Endothelial cell of umbilical vein (primary cell): ENCODE data around the gene DRC1. TPM values are rescaled to one million over a fixed set of nuclear protein-coding genes. Genes with fewer than 3 reads are reported as not detected.

Experiments
- BruUV-seq: library from RNA; stranded (reverse); fragments of 400-500 nt; replicated peaks from 2 replicates; lab custom pipeline; 2021; lab: Mats Ljungman, UMichigan
- CTCF ChIA-PET: fragments of 300-600, 350-600 bp; sonication (Branson Sonifier 250); formaldehyde crosslinking; loops from one replicate; lab custom pipeline; 2021; ENCODE audit warnings: antibody characterized with exemption, inconsistent platforms; lab: Charles Lee
- POLR2A ChIA-PET: fragments of 300-600, 350-600 bp; sonication (Branson Sonifier 250); formaldehyde crosslinking; loops from one replicate; lab custom pipeline; 2021; ENCODE audit warnings: antibody characterized with exemption, inconsistent platforms; lab: Charles Lee
- DNase-seq: peaks from one replicate; pipeline ENCODE4 v3.0.0-alpha.2; 2011; ENCODE audit warnings: low read depth, low spot score
- FAIRE-seq: peaks from 2 replicates; lab custom pipeline; 2011; peaks lifted over from hg19 to GRCh38; lab: Jason Lieb, UNC
- H2AFZ ChIP-seq: 2 replicates; pipeline ENCODE4 v1.6.0; 2012; ENCODE audit warnings: low read depth, low read length, control low read depth, inconsistent platforms
- H3K27ac ChIP-seq: 2 replicates; pipeline ENCODE4 v1.5.1; 2011; ENCODE audit warnings: low read depth, mild to moderate bottlenecking, control low read depth, low read length, moderate library complexity; ENCODE audit not compliant: insufficient read depth
- H3K27me3 ChIP-seq, 2 experiments: 2 replicates each; pipeline versions ENCODE4 v1.6.0 to v1.6.1; 2011; ENCODE audit warnings: low read length in 2 of 2, mixed read lengths in 1 of 2; ENCODE audit not compliant: control insufficient read depth in 2 of 2, insufficient read depth in 2 of 2
- H3K36me3 ChIP-seq, 2 experiments: 2 replicates in 1 of 2; 3 replicates in 1 of 2; pipeline ENCODE4 v1.5.1; 2011; ENCODE audit warnings: low read length in 2 of 2, mild to moderate bottlenecking in 1 of 2, moderate library complexity in 1 of 2; ENCODE audit not compliant: control insufficient read depth in 2 of 2, insufficient read depth in 2 of 2; ENCODE audit errors: extremely low read depth in 1 of 2
- H3K4me1 ChIP-seq: 3 replicates; pipeline ENCODE4 v1.5.1; 2011; ENCODE audit warnings: mild to moderate bottlenecking, low read length; ENCODE audit not compliant: control insufficient read depth, insufficient read depth; ENCODE audit errors: extremely low read depth
- H3K4me2 ChIP-seq: 2 replicates; pipeline ENCODE4 v1.6.1; 2011; ENCODE audit warnings: low read length, control low read depth, mixed read lengths; ENCODE audit not compliant: insufficient read depth
- H3K4me3 ChIP-seq, 3 experiments: fragments of 200-600 bp in 1 of 3; sonication (generic), shearing (Covaris generic) in 1 of 3; replicated peaks in 1 of 3; 2 replicates each; pipeline ENCODE4 v1.5.1; 2011 to 2016; ENCODE audit warnings: control low read depth in 3 of 3, low read length in 3 of 3, mild to moderate bottlenecking in 2 of 3, inconsistent platforms in 1 of 3, low read depth in 1 of 3, moderate library complexity in 1 of 3; ENCODE audit not compliant: insufficient read depth in 1 of 3
- H3K79me2 ChIP-seq: 2 replicates; pipeline ENCODE4 v1.6.0; 2012; ENCODE audit warnings: low read length, inconsistent platforms; ENCODE audit not compliant: control insufficient read depth, insufficient read depth
- H3K9ac ChIP-seq: replicated peaks from 2 replicates; pipeline ENCODE3; 2011; ENCODE audit warnings: low read length, control low read depth; ENCODE audit not compliant: insufficient read depth; ENCODE audit errors: extremely low read depth
- H3K9me1 ChIP-seq: replicated peaks from 3 replicates; pipeline ENCODE4 v1.6.0; 2011; ENCODE audit warnings: mild to moderate bottlenecking, low read length; ENCODE audit not compliant: control insufficient read depth, insufficient read depth; ENCODE audit errors: extremely low read depth
- H3K9me3 ChIP-seq: replicated peaks from 2 replicates; pipeline ENCODE4 v1.5.1; 2012; ENCODE audit warnings: low read length, inconsistent platforms; ENCODE audit not compliant: control insufficient read depth, insufficient read depth
- H4K20me1 ChIP-seq: replicated peaks from 2 replicates; pipeline ENCODE3; 2011; ENCODE audit warnings: mild to moderate bottlenecking, low read length; ENCODE audit not compliant: control insufficient read depth, insufficient read depth; ENCODE audit errors: extremely low read depth
- CTCF ChIP-seq, 2 donors: IDR thresholded peaks; 1 replicate in 1 of 2; 2 replicates in 1 of 2; pipeline ENCODE4 v1.5.1; 2011; ENCODE audit warnings: low read length in 2 of 2, mild to moderate bottlenecking in 2 of 2, moderate library complexity in 2 of 2, control low read depth in 1 of 2, inconsistent platforms in 1 of 2, low read depth in 1 of 2; ENCODE audit not compliant: insufficient read depth in 1 of 2; ENCODE audit errors: extremely low read depth in 1 of 2
- EZH2 ChIP-seq: IDR thresholded peaks from 2 replicates; pipeline ENCODE4 v1.6.1; 2012; ENCODE audit warnings: borderline replicate concordance, low read depth, mild to moderate bottlenecking, moderate library complexity, low read length, inconsistent platforms; ENCODE audit not compliant: severe bottlenecking
- FOS ChIP-seq: IDR thresholded peaks from 2 replicates; pipeline ENCODE4 v1.6.1; 2011; ENCODE audit warnings: mild to moderate bottlenecking, low read length, moderate library complexity, borderline replicate concordance; ENCODE audit not compliant: insufficient read depth
- GATA2 ChIP-seq: IDR thresholded peaks from 2 replicates; pipeline ENCODE4 v1.7.0; 2011; ENCODE audit warnings: low read depth, mild to moderate bottlenecking, moderate library complexity, mixed read lengths, low read length; ENCODE audit not compliant: insufficient read length, insufficient read depth
- JUN ChIP-seq: IDR thresholded peaks from 2 replicates; pipeline ENCODE4 v1.6.1; 2011; ENCODE audit warnings: borderline replicate concordance, low read depth; ENCODE audit not compliant: insufficient read length, insufficient read depth
- MAX ChIP-seq: IDR thresholded peaks from 2 replicates; pipeline ENCODE4 v1.6.1; 2011; ENCODE audit not compliant: insufficient read depth, insufficient read length
- MYC ChIP-seq: IDR thresholded peaks from one replicate; pipeline ENCODE4 v1.6.1; 2011; ENCODE audit warnings: mild to moderate bottlenecking, low read depth, low read length
- POLR2A ChIP-seq: IDR thresholded peaks from 2 replicates; pipeline ENCODE4 v1.6.1; 2012; ENCODE audit warnings: low read depth, mild to moderate bottlenecking, control low read depth, low read length
- POLR2AphosphoS5 ChIP-seq: IDR thresholded peaks from 2 replicates; pipeline ENCODE4 v1.6.1; 2012; ENCODE audit warnings: low read depth, mild to moderate bottlenecking, control low read depth, low read length, moderate library complexity; ENCODE audit not compliant: insufficient read depth
- dilution Hi-C: fragments of 300-500 bp; cut with MboI; formaldehyde crosslinking; loops from one replicate; pipeline ENCODE4 v1.15.0; 2019; ENCODE audit warnings: low sequenced_read_pairs; ENCODE audit not compliant: extremely low pct_ligation_motif_present
- intact Hi-C: fragments of 100-400 bp; cut with micrococcal nuclease; formaldehyde crosslinking; loops from one replicate; pipeline ENCODE4 v1.10.0; 2022
- polyA plus RNA-seq, 4 experiments: library from polyadenylated mRNA; depleted of rRNA in 3 of 4; stranded (reverse) in 3 of 4; unstranded in 1 of 4; fragments of >200 nt; gene quantifications; 2 replicates each; pipeline versions ENCODE4 v1.2.1 to v1.2.3, GENCODE V29; 2011 to 2012; ENCODE audit warnings: missing spikeins in 1 of 4
- total RNA-seq: library from RNA; stranded (reverse); gene quantifications from 2 replicates; pipeline ENCODE4 v1.2.3, GENCODE V29; 2021

The DRC1 gene
- total and polyA plus RNA-seq, 2 donors (not counting 3 experiments of a cell fraction or from before 2014, with no cell fraction given) = 0.44 TPM; not detected in 1

DNA sequence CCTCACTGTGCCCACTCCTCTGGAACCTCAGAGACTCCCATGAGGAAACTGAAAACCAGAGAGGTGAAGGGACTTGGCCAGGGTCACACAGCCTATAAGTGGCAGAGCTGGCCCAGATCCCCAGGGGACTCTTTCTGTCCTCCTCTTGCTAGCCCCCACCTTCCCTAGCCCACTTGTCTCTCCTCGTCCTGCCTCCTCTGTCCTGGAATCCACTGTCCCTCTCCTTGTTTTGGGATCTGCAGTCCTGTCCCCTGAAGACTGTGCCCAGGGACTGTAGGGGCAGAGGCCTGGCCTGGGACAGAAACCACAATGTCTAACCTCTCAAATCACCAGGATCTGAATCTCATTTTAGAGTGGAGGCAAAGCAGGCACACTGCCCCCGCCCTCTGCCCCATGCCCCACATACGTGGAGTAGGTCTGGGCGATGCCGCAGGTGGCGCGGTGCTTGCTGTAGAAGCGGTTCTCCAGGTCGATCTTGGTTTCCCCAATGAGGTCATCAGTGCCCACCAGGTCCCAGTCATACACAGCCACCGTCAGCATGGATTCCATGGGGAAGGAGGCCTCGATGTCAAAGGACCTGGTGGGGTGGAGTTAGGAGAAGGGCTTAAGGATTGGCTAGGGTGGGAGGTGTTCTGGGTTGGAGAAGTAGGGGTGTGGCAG is 63.7 kb downstream of the DRC1 start:
- BruUV-seq = no TSS peak
- H3K4me2 ChIP-seq = no peak overlapping the region
- FAIRE-seq (no peak), DNase-seq (no peak)
- no peak overlapping the region for H3K27ac ChIP-seq
- H2AFZ ChIP-seq = no peak overlapping the region
- intact Hi-C loops = loop anchor here (5.0 kb wide), 1 partner anchor 223 kb away; the partner anchor contains the start of genes HADHA and HADHB
- H3K9me1 ChIP-seq = no peaks in the 10 kb centered on the region
- no peaks in the 10 kb centered on the region for H3K27me3 ChIP-seq
- H3K4me3 ChIP-seq = no peak overlapping the region
- dilution Hi-C loops = no loop called here
- TF ChIP-seq MAX (no peak), EZH2 (no peak), POLR2A (no peak), CTCF (IDR thresholded peaks at IDR 0.05; ENCODE audit: extremely low read depth in 1 of 2, insufficient read depth in 1 of 2, low read depth in 1 of 2, low read length in 2 of 2) (no peak)
- ChIA-PET CTCF (no interaction called here), POLR2A (no interaction called here)
- no peaks in the 10 kb centered on the region for H3K79me2 ChIP-seq
- H3K9me3 ChIP-seq = no peaks in the 10 kb centered on the region
- H3K9ac ChIP-seq = no peak overlapping the region
- H3K36me3 ChIP-seq = no peaks in the 10 kb centered on the region
- no peaks in the 10 kb centered on the region for H4K20me1 ChIP-seq
- H3K4me1 ChIP-seq = no peaks in the 10 kb centered on the region

DNA sequence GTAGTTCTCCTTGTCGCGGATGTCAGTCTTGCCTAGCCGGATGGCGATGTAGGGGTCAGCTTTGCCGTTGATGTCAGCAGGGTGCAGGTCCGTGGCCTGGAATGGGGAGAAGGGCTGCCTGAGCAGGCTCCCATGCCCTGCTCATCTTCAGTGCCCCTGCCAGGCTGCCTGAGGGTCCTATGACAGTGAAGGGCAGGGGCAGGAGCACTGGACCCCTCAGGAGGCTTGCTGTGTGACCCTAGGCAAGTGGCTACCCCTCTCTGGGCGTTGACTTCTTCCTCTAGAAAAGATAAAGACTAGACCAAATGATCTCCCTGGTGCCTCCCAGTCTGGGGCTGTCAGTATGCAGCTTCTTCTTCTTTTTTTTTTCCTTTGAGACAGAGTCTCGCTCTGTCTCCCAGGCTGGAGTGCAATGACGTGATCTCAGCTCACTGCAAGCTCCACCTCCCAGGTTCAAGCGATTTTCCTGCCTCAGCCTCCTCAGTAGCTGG is 64.3 kb downstream of the DRC1 start:
- POLR2A ChIA-PET = no interaction called here
- CTCF ChIA-PET = no interaction called here
- intact Hi-C loops = loop anchor here (5.0 kb wide), 1 partner anchor 224 kb away; the partner anchor contains the start of genes HADHA and HADHB

More for the DNA sequence above, 64.3 kb downstream of the DRC1 start:
- dilution Hi-C loops = no loop called here
- Histone ChIP-seq H3K27me3 (no peaks in the 10 kb centered on the region), H3K9me3 (no peaks in the 10 kb centered on the region), H4K20me1 (no peaks in the 10 kb centered on the region), H3K79me2 (no peaks in the 10 kb centered on the region), H3K4me2 (no peak overlapping the region), H3K9me1 (no peaks in the 10 kb centered on the region), H3K4me3 (no peak overlapping the region), H3K27ac (no peak overlapping the region), H2AFZ (no peak overlapping the region), H3K36me3 (no peaks in the 10 kb centered on the region), H3K9ac (no peak overlapping the region), H3K4me1 (no peaks in the 10 kb centered on the region)
- no peak for TF ChIP-seq JUN
- no peak for TF ChIP-seq FOS
- TF ChIP-seq CTCF (IDR thresholded peaks at IDR 0.05; ENCODE audit: extremely low read depth in 1 of 2, insufficient read depth in 1 of 2, low read depth in 1 of 2, low read length in 2 of 2) = no peak
- no peak for TF ChIP-seq MAX
- no peak for TF ChIP-seq POLR2A
- no peak for TF ChIP-seq MYC
- TF ChIP-seq EZH2 = no peak
- no peak for TF ChIP-seq GATA2
- TF ChIP-seq POLR2AphosphoS5 = no peak
- BruUV-seq = no TSS peak
- FAIRE-seq (no peak), DNase-seq (no peak)
